ENCODE measurements around the gene KNSTRN.
A peak's percentile ranks its signal among the peaks of the same experiment; 100 is the strongest.

KNSTRN gene

GRCh38 chr15:40410476-40410875, 28.0 kb downstream of the KNSTRN start (continued):
- no peak for TF ChIP-seq ZNF423 (tag by site-specific recombination; IDR thresholded peaks at IDR 0.05)
- no peak for TF ChIP-seq ZNF623 (tag by site-specific recombination; IDR thresholded peaks at IDR 0.05)
- TF ChIP-seq BCL11B (tag by site-specific recombination; IDR thresholded peaks at IDR 0.05; ENCODE audit: low read depth): no peak
- TF ChIP-seq ZNF335 (tag by site-specific recombination; conservative IDR thresholded peaks at IDR 0.05): no peak
- TF ChIP-seq ZNF274 (IDR thresholded peaks at IDR 0.05; ENCODE audit: low read length): no peak
- no peak for TF ChIP-seq ZNF274 (tag by site-specific recombination; IDR thresholded peaks at IDR 0.05; ENCODE audit: borderline replicate concordance)

- Histone ChIP-seq H3K4me1 (ENCODE audit: control insufficient read depth, insufficient read depth, low read length) (no peaks in the 10 kb centered on the region), H3K4me3 (ENCODE audit: low read depth, low read length) (no peak overlapping the region), H3K9me3 (ENCODE audit: control insufficient read depth, insufficient read depth, low read depth, low read length) (no peaks in the 10 kb centered on the region), H3K27ac (ENCODE audit: extremely low read depth, low read depth, low read length) (no peak overlapping the region; the same call in 1 of the 2 replicates), H3K36me3 (ENCODE audit: control insufficient read depth in 2 of 2, insufficient read depth in 1 of 2, low read length in 2 of 2) (peaks cover 13 to 93% of the 10 kb centered on the region in 2 experiments)
- POLR2A ChIA-PET: interaction anchor here (0.6 to 1.6 kb wide), 2 partner anchors 13 to 114 kb away, joined by 3 read pairs; no protein-coding TSS in a partner anchor
- CTCF ChIA-PET: interaction anchor here (0.6 to 1.1 kb wide), 4 partner anchors 10 to 461 kb away, joined by 3 to 5 read pairs (median 4); no protein-coding TSS in a partner anchor
- TF ChIP-seq ZNF391 (tag by site-specific recombination; IDR thresholded peaks at IDR 0.05; ENCODE audit: borderline replicate concordance, low read depth) (no peak), BCL6B (tag by site-specific recombination; IDR thresholded peaks at IDR 0.05) (no peak), ZNF530 (tag by site-specific recombination; IDR thresholded peaks at IDR 0.05; ENCODE audit: low read depth) (no peak), HIC1 (tag by site-specific recombination; IDR thresholded peaks at IDR 0.05) (no peak), SP3 (tag by site-specific recombination; IDR thresholded peaks at IDR 0.05) (no peak), ZNF398 (tag by site-specific recombination; IDR thresholded peaks at IDR 0.05) (no peak), ZNF837 (tag by site-specific recombination; IDR thresholded peaks at IDR 0.05) (no peak)
Observed at GRCh38 chr15:40412095-40412759, 29.7 kb downstream of the KNSTRN start.

GRCh38 chr15:40413036-40413435, 30.5 kb downstream of the KNSTRN start:
- Histone ChIP-seq H3K9me3 (ENCODE audit: control insufficient read depth, insufficient read depth, low read depth, low read length) (no peaks in the 10 kb centered on the region), H3K4me3 (ENCODE audit: low read depth, low read length) (no peak overlapping the region), H3K36me3 (ENCODE audit: control insufficient read depth in 2 of 2, insufficient read depth in 1 of 2, low read length in 2 of 2) (peaks cover 10 to 92% of the 10 kb centered on the region in 2 experiments), H3K4me1 (ENCODE audit: control insufficient read depth, insufficient read depth, low read length) (no peaks in the 10 kb centered on the region), H3K27ac (ENCODE audit: extremely low read depth, low read depth, low read length) (no peak overlapping the region)
- TF ChIP-seq REST (tag by site-specific recombination; IDR thresholded peaks at IDR 0.05): peak; percentile 60
- no peak for TF ChIP-seq ZNF2 (tag by site-specific recombination; IDR thresholded peaks at IDR 0.05)
- no peak for TF ChIP-seq REPIN1 (tag by site-specific recombination; IDR thresholded peaks at IDR 0.05; ENCODE audit: low read depth)
- POLR2A ChIA-PET: interaction anchor here (1.4 kb wide), 1 partner anchor 7 kb away, joined by 7 read pairs; the partner anchor contains the start of gene IVD
- CTCF ChIA-PET: interaction anchor here (0.8 to 1.1 kb wide), 3 partner anchors 9 to 69 kb away, joined by 3 to 5 read pairs (median 4); no protein-coding TSS in a partner anchor
